Measurements from ENCODE around the gene SOCS3.
A peak's percentile ranks its signal among the peaks of the same experiment; 100 is the strongest.

Gene SOCS3

DNA sequence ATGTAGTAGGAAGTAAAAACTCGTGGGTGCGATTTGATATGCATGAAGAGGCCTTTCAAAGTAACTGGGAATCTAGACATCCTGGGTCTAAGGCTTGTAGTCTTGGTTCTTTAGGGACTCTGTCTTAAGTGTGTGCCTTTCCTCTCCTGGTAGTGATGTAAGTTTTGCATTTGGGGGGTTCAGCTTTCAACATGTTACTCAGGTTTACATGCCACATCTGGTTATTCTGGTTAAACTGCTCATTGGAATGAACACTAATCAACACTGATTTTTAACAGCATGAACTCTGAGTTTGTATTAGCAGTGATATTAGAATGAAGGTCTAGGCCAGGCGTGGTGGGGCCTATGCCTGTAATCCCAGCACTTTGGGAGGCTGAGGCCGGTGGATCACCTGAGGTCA lies 33.7 kb upstream of the SOCS3 start:
- FAIRE-seq: no peak
- no peak for DNase-seq (ENCODE audit: insufficient read length, low spot score)
- TF ChIP-seq POLR2AphosphoS5 (IDR thresholded peaks at IDR 0.05; ENCODE audit: low read depth, low read length) (no peak), POLR2A (IDR thresholded peaks at IDR 0.05; ENCODE audit: low read depth, low read length) (no peak), SPI1 (IDR thresholded peaks at IDR 0.05; ENCODE audit: low read depth, low read length) (no peak), POU2F2 (IDR thresholded peaks at IDR 0.05; ENCODE audit: low read depth, low read length) (no peak), PAX5 (IDR thresholded peaks at IDR 0.05; ENCODE audit: insufficient read depth, low read length, severe bottlenecking) (no peak), TAF1 (IDR thresholded peaks at IDR 0.05; ENCODE audit: low read depth, low read length) (no peak)

DNA sequence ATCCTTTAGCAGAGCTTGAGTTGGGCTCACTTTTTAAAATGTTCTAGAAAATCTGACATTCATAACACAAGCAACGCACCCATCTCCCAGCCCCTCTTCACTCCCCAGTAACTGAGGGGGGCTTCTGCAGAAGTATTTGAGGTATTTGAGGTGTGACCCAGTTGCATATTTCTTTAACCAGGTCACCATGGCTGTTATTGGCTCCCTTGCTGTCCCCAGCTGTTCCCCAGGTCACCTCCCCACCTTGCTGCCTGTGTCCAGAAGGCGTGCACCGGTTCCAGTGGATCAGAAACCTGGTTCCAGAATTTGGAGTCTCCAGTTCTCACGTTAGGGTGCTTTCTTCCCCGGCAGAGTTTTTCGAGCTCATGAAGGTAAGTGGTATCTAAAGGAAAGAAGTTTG lies 32.4 kb upstream of the SOCS3 start:
- FAIRE-seq (no peak), DNase-seq (ENCODE audit: insufficient read length, low spot score) (no peak)
- no peak for TF ChIP-seq POU2F2 (IDR thresholded peaks at IDR 0.05; ENCODE audit: low read depth, low read length)
- TF ChIP-seq TAF1 (IDR thresholded peaks at IDR 0.05; ENCODE audit: low read depth, low read length): no peak
- no peak for TF ChIP-seq POLR2A (IDR thresholded peaks at IDR 0.05; ENCODE audit: low read depth, low read length)
- no peak for TF ChIP-seq SPI1 (IDR thresholded peaks at IDR 0.05; ENCODE audit: low read depth, low read length)
- no peak for TF ChIP-seq POLR2AphosphoS5 (IDR thresholded peaks at IDR 0.05; ENCODE audit: low read depth, low read length)
- TF ChIP-seq PAX5 (IDR thresholded peaks at IDR 0.05; ENCODE audit: insufficient read depth, low read length, severe bottlenecking): no peak

DNA sequence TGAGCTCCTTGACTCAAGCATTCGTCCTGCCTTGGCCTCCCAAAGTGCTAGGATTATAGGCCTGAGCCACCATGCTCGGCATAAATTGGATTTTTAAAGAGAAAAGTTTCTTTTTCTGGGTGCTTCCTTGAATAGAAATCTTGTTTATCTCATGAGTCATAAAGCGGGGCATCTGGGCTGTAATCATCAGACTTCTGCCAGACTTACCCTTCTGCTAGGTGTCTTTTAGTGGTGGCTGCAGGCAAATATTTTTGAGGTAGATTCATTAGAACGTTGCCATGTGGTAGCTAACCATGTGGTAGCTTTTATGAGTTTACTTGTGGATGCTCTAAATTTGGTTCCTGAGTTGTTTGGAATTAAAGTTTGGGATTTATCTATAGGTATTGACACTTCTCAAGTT lies 32.0 kb upstream of the SOCS3 start:
- no peak for TF ChIP-seq TAF1 (IDR thresholded peaks at IDR 0.05; ENCODE audit: low read depth, low read length)
- TF ChIP-seq PAX5 (IDR thresholded peaks at IDR 0.05; ENCODE audit: insufficient read depth, low read length, severe bottlenecking): no peak
- TF ChIP-seq POLR2A (IDR thresholded peaks at IDR 0.05; ENCODE audit: low read depth, low read length): no peak
- TF ChIP-seq POLR2AphosphoS5 (IDR thresholded peaks at IDR 0.05; ENCODE audit: low read depth, low read length): no peak
- TF ChIP-seq POU2F2 (IDR thresholded peaks at IDR 0.05; ENCODE audit: low read depth, low read length): no peak
- TF ChIP-seq SPI1 (IDR thresholded peaks at IDR 0.05; ENCODE audit: low read depth, low read length): no peak
- FAIRE-seq (no peak), DNase-seq (ENCODE audit: insufficient read length, low spot score) (no peak)

DNA sequence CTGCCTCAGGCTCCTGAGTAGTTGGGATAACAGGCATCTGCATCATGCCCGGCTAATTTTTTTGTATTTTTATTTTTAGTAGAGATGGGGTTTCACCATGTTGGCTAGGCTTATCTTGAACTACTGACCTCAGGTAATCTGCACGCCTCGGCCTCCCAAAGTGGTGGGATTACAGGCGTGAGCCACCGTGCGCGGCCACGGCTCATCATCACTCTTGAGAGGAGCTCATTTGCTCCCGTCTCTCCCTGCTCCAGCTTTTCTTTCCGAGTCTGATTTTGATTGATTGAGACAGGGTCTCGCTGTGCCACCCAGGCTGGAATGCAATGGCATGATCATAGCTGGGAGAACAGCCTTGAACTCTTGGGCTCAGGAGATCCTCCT lies 31.2 kb upstream of the SOCS3 start:
- TF ChIP-seq TAF1 (IDR thresholded peaks at IDR 0.05; ENCODE audit: low read depth, low read length) (no peak), SPI1 (IDR thresholded peaks at IDR 0.05; ENCODE audit: low read depth, low read length) (no peak), PAX5 (IDR thresholded peaks at IDR 0.05; ENCODE audit: insufficient read depth, low read length, severe bottlenecking) (no peak), POLR2AphosphoS5 (IDR thresholded peaks at IDR 0.05; ENCODE audit: low read depth, low read length) (no peak), POU2F2 (IDR thresholded peaks at IDR 0.05; ENCODE audit: low read depth, low read length) (no peak), POLR2A (IDR thresholded peaks at IDR 0.05; ENCODE audit: low read depth, low read length) (no peak)
- DNase-seq (ENCODE audit: insufficient read length, low spot score) (no peak), FAIRE-seq (no peak)

DNA sequence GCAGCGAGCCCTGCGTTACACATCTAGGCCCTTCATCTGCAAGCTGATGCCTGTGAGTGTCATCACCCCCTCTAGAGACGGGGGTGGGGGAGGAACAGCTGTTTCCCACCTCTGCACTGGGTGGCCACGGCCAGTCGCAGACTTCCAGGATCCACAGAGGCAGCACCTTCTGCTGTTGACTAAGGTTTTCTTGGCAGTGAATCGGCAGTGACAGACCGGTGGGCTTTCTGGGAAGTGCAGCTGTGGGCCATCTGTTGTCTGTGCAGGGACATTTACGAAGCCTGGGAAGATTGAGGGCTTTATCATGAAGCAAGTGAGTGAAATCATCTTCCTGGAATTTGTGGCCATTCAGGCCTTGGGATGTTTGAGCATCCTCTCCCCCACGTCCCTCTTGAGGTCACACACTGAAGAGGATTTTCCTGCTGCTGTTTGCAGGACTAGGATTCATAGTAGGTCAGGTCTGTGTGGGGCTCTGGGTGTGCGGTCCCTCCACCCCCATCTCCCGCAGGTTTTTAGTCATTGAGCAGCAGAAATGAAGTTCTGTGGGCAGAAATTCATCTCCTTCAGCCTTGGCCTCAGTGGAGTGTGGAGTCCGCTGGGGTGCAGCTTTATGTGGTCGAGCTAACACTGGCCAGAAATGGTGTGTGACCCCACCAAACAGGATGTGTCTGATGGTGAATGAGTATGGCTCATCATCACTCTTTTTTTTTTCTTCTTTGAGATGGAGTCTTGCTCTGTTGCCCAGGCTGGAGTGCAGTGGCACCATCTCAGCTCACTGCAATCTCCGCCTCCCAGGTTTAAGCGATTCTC lies 30.6 kb upstream of the SOCS3 start:
- DNase-seq (ENCODE audit: insufficient read length, low spot score): no peak
- FAIRE-seq: no peak
- TF ChIP-seq SPI1 (IDR thresholded peaks at IDR 0.05; ENCODE audit: low read depth, low read length): no peak

DNA sequence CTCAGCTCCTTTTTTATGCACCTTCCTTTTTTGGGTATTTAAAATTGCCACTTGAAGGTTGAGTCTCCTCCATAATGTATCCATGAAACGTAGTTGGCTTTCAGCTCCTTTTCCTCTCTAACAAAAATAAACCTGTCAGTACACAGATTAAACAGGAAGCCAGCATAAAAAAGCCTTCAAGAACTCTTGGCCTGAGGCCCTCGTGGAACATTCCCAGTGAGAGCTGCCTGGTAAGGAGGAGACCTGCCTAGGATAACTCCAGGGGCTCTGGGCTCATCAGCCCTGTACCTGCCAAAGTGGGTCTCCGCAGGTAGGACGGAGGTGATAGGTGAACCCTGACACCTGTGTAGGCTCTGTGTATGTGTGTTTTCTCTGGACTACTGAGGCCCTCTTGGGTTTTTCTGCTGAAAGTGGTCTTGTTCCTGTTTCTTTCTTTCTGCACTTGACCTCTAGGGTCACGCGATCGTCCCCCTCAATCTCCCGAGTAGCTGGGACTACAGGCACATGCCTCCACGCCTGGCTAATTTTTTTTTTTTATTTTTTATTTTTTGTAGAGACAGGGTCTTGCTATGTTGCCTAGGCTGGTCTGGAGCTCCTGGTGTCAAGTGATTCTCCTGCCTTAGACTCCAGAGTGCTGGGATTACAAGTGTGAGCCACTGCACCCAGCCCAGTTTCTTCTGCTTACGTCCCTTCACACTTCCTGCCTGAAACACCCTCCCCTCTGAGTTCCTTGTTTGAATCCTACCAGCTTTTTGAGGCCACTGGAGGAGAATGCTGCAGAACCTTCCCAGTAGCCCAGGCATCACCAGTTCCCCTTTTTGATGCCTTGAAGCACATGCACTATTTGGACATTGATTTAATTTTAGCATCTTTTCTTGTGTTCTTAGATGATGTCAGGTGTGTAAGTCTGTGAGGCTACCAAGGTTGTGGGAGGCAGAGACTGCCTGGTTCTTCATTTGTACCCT lies 28.4 kb upstream of the SOCS3 start:
- peak; percentile 58 for FAIRE-seq
- TF ChIP-seq SPI1 (IDR thresholded peaks at IDR 0.05; ENCODE audit: low read depth, low read length): peak; percentile 99
- no peak for TF ChIP-seq POLR2AphosphoS5 (IDR thresholded peaks at IDR 0.05; ENCODE audit: low read depth, low read length)
- no peak for TF ChIP-seq POLR2A (IDR thresholded peaks at IDR 0.05; ENCODE audit: low read depth, low read length)
- DNase-seq (ENCODE audit: insufficient read length, low spot score): no peak

DNA sequence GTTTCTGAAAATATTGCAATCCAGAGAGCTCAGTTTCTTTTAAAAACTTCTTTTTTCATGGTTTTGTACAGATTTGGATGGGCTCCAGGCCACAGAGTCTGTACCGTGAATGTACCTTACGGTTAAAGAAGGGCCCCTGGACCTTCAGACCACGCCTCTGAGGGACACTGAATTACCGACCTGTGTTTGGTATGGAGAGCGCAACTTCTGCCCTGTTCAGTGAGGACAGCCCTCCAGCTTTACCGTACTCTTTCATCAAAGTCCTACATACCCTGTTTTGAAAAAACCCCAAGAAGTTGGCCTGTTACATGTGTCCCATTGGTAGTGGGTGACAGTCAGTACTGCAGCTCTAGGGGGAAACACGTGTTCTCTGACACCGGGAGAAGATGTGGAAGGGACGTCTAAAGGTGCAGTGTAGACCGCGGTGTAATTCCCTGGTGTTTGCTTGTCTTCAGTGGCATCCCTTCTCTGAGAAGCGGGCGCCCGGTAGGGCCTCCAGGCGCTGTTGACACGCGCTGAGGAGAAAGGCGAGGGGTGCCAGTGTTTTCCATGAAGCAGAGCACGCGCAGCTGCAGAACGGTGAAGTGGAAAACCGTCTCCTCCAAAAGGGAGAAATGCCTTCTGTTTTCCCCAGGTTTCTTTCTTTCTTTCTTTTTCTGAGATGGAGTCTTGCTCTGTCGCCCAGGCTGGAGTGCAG lies 24.8 kb upstream of the SOCS3 start:
- TF ChIP-seq SPI1 (IDR thresholded peaks at IDR 0.05; ENCODE audit: low read depth, low read length) (no peak), POLR2AphosphoS5 (IDR thresholded peaks at IDR 0.05; ENCODE audit: low read depth, low read length) (no peak)
- peak; percentile 38 for FAIRE-seq
- DNase-seq (ENCODE audit: insufficient read length, low spot score): no peak

DNA sequence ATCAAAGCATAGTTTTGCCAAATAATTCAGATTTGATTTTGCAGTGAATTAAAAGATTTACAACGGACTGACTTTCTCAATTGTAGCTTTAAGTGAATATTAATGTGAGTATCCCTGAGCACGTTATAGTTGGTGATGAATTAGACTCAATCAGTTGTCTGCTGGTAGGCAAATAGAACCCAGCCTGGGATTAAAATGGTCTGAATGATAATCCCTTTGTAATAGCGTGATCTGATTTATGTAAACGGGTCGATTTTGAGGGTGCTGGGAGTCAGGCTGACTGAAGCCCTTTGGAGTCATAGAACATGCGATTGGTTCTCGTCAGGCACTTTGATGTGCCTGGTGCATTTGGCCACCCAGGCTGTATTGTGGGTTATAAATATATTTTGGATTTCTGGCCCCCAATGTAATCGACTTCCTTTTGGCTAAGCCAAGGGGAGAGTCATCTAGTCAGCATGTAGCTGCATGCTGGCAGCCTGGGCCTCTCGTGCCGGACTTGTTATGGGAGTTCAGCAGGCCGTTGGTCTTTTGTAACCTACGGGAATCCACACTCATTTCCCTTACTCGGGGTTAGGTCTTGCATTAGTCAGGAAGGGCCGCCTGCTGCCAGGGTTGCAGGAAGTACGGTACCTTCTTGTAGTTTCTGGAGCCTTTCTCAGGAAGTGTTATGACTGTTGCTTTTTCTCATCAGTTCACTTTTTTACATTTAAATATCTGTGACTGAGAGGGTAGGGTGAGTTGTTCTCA lies 24.0 kb upstream of the SOCS3 start:
- DNase-seq (ENCODE audit: insufficient read length, low spot score): no peak

More for the DNA sequence above, 24.0 kb upstream of the SOCS3 start:
- FAIRE-seq: peak; percentile 41
- peak; percentile 53; the same call in 1 of the 2 replicates for TF ChIP-seq SPI1 (IDR thresholded peaks at IDR 0.05; ENCODE audit: low read depth, low read length)
- no peak for TF ChIP-seq POLR2A (IDR thresholded peaks at IDR 0.05; ENCODE audit: low read depth, low read length)
- TF ChIP-seq POU2F2 (IDR thresholded peaks at IDR 0.05; ENCODE audit: low read depth, low read length): no peak
- TF ChIP-seq PAX5 (IDR thresholded peaks at IDR 0.05; ENCODE audit: insufficient read depth, low read length, severe bottlenecking): no peak
- TF ChIP-seq TAF1 (IDR thresholded peaks at IDR 0.05; ENCODE audit: low read depth, low read length): no peak
- 0 out of 2 replicates have a peak, but pooled peaks have one; percentile 36 for TF ChIP-seq POLR2AphosphoS5 (IDR thresholded peaks at IDR 0.05; ENCODE audit: low read depth, low read length)

Data from GM12891 (cell line).